GM19463 (cell line): ENCODE results near the gene LIN7B.

ENCODE experiments used
- ATAC-seq: cut with Tn5 transposase; IDR thresholded peaks from one replicate; pipeline ENCODE4 v1.9.1; 2021; ENCODE audit warnings: mild to moderate bottlenecking, moderate library complexity; ENCODE audit not compliant: unreplicated experiment

Gene LIN7B

GRCh38 chr19:49094505-49095482 lies 19.4 kb upstream of the LIN7B start:
- ATAC-seq: no peak

DNA sequence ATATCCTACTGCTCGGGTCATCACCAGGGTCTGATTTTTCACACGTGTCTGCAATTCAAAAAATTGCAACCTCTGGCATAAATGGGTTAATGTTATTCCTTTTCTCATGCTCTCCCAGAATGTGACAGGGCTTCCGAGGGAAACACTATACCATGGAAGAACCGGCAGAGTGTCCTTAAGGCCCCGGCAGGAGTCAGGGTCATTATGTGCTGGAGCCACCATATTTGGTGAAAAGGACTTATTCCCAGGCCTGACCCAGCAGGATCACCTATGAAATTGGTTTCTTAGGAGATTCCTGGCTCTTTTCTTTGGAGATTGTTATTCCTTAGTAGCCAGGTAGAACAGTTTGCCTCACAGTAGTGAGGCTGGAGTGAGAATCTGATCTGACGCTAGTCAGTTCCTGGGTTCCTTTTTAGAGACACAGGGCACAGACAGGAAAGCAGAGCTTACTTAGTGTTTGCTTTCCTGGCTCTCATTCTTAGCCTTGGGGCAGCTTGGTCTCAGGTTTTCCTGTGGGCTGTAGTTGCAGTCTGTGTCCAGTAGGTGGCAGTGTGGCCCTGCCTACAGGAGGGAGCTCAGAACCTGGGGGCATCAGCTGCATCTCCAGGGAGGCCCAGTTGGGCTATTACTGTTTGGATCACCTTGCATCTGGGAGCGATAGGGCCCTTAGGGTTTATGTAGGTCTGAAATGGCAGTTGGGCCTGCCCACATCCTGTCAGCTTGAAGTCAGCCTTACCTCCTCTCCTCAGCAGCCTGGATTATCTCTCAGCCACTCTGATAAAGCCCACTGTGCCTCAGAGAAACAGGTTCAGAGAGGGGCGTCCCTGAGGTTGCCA lies 16.5 kb upstream of the LIN7B start:
- no peak for ATAC-seq

DNA sequence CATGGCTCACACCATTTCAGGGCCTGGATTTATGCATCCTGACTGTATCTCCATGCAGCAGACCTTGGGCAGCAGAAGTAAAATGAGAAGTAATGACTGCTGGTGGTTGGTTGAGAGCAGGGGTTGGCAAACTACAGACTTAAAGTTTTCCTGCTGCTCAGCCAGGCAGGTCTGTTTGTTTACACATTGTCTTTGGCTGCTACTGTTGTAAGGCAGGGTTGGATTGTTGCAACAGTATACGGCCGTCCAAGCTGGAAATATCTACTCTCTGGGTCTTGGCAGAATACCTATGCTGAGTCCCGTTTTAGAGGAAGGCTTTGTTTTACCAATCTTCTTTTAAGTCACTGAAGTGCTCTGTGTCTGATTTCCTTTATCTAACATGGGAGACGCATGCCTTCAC lies 15.4 kb upstream of the LIN7B start:
- no peak for ATAC-seq

- ATAC-seq: no peak
These were observed 13.0 kb upstream of the LIN7B start for GRCh38 chr19:49101160-49101559.

- ATAC-seq: no peak
These were observed 11.9 kb upstream of the LIN7B start for GRCh38 chr19:49102303-49102702.

DNA sequence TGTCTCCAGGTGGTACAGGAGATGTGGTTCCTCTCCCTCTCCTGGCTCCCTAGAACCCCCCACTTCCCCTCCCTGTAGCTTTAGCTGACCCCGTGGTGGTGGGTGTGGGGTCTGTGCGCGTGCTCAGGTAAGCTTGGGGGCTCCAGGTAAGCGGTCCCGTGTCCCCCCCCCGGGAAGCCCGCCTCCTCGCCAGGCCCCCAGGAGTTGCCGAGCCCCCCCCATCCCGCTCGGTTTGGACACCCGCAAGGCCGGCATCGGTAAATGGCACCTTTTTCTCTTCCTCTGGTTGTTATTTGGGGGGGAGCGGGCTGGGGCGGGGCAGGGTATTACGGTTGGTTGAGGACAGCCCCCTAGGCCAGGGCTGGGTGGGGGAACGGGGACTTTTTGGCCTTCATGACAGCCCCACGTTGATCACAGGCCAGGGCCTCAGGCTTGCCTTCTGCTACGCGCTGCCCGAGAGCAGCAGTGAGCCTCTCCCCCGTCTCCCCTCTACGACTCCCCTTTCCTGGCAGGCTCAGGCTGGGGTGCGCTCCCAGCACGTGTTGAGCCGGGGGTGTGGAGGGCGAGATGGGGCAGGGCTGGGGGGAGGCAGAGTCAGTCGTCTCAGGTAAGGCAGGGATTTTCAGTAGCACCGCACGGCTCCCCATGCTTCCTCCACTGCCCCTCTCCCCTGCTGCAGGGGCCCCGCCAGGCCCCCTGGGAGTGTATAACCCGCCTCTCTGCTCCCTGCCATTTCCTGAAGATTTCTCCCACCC lies 10.7 kb upstream of the LIN7B start:
- ATAC-seq: no peak

DNA sequence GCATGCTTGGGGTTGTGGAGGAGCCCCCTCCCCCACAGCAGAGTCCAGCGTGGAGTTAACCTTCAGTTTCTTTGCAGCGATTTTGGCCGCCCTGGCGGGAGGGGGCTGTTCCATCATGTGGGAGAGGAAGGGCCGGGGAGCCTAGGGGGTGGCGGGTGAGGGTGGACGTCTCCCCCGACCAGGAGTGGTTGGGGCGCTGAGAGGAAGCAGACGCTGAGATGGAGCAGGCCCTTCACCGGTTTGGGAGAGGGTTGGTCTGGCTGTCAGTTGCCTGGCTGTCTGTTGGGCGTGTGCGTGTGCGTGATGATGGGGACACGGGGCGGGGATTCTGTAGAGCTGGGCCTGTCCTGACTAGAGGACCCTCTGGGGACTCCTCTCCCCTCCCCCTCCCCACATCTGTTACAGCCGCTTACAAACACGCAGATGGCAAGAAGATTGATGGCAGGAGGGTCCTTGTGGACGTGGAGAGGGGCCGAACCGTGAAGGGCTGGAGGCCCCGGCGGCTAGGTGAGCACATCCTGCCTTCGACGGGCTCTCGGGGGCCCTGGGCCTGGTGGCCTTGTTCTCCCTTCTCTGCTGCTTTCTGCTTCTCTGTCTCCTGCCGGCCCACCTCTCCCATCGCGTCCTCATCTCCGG lies 9.8 kb upstream of the LIN7B start:
- no peak for ATAC-seq

DNA sequence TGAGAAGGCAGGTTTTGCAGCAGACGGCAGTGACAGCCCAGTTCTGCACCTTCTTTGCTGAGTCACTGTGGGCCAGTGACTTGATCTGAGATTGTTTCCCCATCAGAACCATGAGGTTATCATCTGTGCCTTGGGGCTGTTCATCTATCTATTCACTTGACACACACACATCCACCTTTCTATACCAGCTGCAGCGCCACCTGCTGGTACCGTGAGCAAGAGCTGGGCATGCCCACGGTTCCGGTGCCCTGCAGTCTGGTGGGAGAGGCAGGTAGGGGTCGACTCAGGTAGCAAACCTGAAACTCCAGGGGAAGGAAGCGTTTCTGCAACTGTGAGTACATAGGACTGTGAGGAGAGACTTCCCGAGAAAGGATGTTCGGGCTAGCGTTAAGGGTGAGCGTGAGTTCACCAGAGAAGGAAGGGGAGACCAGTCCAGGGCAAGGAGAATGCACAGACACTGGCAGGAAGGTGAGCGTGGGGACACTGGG lies 7.5 kb upstream of the LIN7B start:
- no peak for ATAC-seq

DNA sequence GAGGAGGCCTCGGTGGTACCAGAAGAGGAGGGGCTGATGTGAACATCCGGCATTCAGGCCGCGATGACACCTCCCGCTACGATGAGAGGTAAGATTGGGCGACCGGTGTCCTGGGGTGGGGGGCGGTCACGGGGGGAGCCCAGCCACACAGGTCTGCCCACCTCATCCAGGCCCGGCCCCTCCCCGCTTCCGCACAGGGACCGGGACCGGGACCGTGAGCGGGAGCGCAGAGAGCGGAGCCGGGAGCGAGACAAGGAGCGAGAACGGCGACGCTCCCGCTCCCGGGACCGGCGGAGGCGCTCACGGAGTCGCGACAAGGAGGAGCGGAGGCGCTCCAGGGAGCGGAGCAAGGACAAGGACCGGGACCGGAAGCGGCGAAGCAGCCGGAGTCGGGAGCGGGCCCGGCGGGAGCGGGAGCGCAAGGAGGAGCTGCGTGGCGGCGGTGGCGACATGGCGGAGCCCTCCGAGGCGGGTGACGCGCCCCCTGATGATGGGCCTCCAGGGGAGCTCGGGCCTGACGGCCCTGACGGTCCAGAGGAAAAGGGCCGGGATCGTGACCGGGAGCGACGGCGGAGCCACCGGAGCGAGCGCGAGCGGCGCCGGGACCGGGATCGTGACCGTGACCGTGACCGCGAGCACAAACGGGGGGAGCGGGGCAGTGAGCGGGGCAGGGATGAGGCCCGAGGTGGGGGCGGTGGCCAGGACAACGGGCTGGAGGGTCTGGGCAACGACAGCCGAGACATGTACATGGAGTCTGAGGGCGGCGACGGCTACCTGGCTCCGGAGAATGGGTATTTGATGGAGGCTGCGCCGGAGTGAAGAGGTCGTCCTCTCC lies 6.3 kb upstream of the LIN7B start:
- ATAC-seq: no peak

- no peak for ATAC-seq
These were observed 5.1 kb upstream of the LIN7B start for GRCh38 chr19:49109051-49109450.

- no peak for ATAC-seq
These were observed 4.5 kb upstream of the LIN7B start for GRCh38 chr19:49109569-49110233.

- no peak for ATAC-seq
These were observed 3.6 kb upstream of the LIN7B start for GRCh38 chr19:49110567-49110966.

- ATAC-seq: no peak
These were observed 2.8 kb upstream of the LIN7B start for GRCh38 chr19:49111218-49111998.

GRCh38 chr19:49114630-49115363 lies 627 bp downstream of the LIN7B start:
- no peak for ATAC-seq

GRCh38 chr19:49116544-49116943 lies 2.4 kb downstream of the LIN7B start:
- no peak for ATAC-seq

GRCh38 chr19:49117677-49118564 lies 3.8 kb downstream of the LIN7B start:
- ATAC-seq: no peak
